Neural cell (in vitro differentiated cells): ENCODE measurements around the gene CD300H.

Experiments used
- CTCF ChIP-seq: fragments of 450-650 bp; IDR thresholded peaks from 2 replicates; pipeline ENCODE4 v1.5.1; 2014; ENCODE audit warnings: antibody characterized with exemption, mild to moderate bottlenecking, moderate library complexity; ENCODE audit not compliant: poor library complexity, severe bottlenecking
- EZH2 ChIP-seq: fragments of 200-600, 300-800 bp; shearing (Covaris generic), sonication (generic); IDR thresholded peaks from 2 replicates; pipeline ENCODE4 v1.6.1; 2014; ENCODE audit warnings: antibody characterized with exemption, low read length, borderline replicate concordance, mild to moderate bottlenecking; ENCODE audit not compliant: insufficient read depth, poor library complexity, severe bottlenecking
- POLR2AphosphoS5 ChIP-seq: IDR thresholded peaks from 2 replicates; pipeline ENCODE4 v1.6.1; 2012

- TF ChIP-seq EZH2 (no peak), CTCF (no peak), POLR2AphosphoS5 (no peak)
Observed at GRCh38 chr17:74571621-74572270, 4.4 kb upstream of the CD300H start.
